Bone marrow (tissue), 2 donors: Measurements from ENCODE around the gene CEP72.
A peak's percentile ranks its signal among the peaks of the same experiment; 100 is the strongest.
"Not testable (repeated sequence)": the region's sequence is repeated elsewhere in the genome, so short reads cannot be mapped to it uniquely, and the experiment has no call there.

ENCODE experiments used
- DNase-seq, 2 donors: peaks; one replicate each; lab custom pipeline; 2025; lab: John Stamatoyannopoulos, UW

Gene CEP72

DNA sequence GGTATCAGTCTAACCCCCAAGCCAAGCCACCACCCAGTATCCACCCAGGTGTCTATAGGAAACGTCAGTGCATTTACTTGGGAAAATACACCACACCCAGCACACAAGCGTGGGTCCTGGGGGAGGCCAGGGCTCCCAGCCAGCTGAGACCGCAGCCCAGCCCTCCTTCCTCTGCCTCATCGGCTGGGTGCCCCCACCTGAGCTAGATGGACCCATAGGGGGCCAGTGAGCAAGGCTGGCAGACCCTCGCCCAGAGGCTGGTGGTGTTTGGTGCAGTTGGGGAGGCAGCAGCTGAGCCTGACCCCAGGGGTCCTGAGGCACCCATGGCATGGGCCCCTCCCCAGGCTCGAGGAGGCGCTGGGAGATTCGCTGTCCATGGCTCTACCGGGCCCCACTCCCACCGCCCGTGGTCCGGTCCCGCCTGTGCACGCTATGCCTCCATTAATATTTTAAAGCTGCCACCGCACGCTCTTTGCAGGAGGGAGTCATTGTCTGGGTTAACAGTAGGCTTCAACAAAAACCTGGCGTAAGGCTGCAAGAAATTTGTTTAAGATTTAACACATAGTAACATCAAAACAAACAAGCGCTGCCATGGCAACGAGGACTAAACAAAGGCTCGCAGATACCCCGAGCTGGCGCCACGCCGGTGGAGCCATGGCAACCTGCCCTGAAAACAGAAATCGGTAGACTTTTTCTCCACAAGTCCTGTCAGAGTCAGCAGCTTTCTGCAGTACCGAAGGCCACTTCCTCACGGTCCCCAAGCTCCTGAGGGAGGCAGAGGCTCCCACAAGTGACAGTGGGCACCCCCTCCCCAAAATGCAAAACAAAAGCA lies 60.4 kb downstream of the CEP72 start:
- DNase-seq, result peak; percentile 20 to 22

DNA sequence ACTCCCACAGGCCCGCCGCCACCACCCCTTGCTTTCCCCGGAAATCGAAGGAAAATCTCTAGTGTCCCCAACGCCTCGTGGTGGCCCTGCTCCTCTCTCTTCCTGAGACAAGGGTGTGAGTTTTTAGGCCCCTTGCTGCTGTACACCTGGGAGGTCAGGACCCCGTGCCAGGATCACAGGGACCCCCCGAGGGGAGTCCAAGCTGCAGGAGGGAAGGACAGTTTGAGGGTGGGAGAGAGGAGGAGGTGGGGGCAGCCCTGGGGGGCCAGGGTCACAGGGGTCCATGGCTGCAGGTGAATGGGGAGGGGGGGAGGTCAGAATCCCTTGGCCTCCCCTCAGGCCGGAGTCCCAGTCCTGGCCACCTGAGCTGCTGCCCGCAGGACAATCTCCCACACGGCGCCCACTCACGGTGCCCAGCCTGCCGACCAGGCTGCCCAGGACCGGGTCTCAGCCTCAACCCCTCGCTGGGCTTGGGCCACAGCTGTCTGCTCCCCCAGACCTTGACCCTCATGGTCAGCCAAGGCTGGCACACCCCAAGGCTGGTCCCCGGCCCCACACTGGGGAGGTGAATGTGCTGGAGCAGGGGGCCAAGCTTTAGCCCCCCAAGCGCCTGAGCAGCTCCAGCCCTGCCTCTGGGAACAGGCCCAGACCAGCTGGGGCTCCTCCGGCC lies 61.2 kb downstream of the CEP72 start:
- no peak for DNase-seq

DNA sequence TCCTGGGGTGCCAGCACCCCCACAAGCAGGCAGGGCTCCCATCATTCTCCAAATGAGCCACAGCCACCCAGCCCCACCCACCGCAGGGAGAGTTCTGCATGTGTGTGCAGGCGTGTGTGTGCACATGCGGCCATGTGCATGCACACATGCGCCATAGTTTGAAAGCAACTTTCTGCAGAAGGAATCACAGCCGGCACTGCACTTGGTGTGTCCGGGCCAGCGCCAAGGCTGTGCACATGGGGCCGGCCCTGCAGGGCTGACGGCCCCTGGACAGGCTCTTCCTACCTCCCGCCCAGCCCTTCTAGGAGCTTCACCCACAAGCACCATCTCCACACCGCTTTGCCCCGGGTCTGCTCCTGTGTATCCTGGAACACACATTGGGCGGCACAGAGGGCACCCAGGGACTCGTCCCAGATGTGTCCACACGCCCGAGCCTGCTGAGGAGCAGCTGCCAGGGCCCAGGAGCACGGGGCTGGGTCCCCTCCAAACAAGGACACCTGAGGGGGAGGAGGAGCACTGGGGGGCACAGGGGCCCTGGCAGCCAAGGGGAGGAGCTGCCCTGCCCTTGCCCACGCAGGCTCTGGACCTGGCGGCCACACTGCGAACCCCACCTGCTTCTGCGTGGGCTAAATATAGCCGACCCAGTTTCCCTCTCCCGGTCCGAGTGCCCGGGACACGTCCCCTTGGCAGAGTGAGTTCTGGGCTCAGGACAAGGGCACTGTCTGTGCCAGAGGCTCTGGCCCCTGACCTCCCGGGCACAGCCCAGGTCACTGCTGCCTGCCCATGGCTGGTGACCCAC lies 61.9 kb downstream of the CEP72 start:
- no peak for DNase-seq

DNA sequence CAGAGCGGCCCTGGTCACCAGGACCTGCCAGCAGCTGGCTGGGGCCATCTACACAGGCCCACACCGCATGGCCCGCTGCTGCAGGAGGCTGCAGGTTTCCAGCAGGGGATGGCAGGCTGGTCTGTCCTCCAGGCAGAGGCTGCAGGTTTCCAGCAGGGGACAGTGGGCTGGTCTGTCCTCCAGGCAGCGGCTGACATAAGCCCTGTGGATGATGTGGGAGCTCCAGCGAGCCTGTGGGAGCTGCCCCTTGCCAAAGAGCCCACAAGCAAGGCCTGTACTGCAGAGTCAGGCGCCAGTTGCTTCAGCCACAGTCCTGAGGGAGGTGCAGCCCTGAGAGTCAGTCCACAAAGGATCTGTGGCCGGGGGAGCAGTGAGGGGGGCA lies 62.5 kb downstream of the CEP72 start:
- DNase-seq, result no peak

DNA sequence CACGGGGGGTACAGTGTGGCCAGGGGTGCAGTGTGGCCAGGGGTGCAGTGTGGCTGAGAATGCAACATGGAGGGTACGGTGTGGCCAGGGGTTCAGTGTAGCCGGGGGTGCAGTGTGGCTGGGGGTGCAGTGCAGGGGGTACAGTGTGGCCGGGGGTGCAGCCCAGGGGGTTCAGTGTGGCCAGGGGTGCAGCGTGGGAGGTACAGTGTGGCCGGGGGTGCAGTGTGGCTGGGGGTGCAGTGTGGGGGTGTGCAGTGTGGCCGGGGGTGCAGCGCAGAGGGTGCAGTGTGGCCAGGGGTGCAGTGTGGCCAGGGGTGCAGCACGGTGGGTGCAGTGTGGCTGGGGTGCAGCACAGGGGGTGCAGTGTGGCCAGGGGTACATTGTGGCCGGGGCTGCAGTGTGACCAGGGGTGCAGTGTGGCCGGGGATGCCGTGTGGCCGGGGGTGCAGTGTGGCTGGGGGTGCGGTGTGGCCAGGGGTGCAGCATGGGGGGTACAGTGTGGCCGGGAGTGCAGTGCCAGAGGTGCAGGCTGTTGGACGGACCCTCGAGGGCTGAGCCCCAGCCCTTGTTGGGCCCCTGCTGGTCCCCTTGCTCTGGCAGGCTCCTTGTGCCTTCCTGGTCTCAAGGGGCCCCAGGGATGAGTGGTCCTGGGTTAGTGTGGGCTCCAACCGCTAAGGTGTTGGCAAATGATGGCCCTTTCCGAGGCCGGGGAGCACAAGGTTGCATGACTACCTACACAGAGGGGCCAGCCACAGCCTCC lies 63.2 kb downstream of the CEP72 start:
- no peak for DNase-seq

DNA sequence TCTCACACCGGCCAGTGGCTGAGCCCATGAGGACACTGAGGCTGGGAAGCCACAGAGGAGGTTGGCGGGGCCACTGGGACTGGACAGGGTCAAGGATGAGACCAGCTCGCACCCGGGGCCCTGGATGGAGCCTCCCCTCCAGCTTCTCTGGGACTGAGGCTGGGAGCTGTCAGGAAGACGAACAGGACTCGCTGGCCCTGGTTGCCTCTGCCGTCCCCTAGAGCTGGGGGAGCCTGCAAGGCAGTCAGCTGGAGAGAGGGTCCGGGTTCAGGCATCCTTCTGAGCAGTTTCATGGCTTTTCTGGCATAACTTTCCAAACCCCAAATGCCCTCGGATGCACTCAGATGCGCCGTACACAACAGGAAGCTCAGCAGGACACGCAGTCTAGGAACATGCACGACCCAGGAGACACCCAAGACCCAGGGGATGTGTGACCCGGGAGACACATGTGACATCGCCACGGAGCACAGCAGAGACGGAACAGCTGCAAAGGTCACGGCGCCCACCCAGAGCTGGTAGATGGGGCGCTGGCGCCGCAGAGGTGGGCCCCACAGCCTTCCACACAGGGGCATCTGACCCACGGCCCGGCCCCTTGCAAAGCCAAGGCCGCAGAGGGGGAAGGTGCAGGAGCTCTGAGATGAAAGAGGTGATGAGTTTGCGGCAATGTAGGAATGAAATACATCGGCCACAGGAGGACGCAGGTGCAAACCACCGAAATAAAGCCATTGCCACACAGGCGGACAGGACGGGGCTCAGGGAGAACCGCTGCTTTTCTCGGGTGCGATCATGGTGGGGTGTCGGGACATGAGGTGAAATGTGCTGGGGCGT lies 63.9 kb downstream of the CEP72 start:
- no peak for DNase-seq

DNA sequence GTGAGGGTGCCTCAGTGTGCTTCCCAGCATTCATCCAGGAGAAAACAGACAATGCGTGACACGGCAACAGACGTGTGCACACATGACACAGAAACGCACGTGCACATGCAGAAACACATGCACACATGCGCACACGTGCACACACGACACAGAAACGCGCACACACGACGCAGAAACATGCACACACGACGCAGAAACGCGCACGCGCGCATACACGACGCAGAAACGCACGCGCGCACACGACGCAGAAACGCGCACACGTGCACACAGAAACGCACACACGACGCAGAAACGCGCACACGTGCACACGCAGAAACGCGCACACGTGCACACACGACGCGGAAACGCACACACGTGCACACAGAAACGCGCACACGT lies 64.5 kb downstream of the CEP72 start:
- DNase-seq, result no peak

DNA sequence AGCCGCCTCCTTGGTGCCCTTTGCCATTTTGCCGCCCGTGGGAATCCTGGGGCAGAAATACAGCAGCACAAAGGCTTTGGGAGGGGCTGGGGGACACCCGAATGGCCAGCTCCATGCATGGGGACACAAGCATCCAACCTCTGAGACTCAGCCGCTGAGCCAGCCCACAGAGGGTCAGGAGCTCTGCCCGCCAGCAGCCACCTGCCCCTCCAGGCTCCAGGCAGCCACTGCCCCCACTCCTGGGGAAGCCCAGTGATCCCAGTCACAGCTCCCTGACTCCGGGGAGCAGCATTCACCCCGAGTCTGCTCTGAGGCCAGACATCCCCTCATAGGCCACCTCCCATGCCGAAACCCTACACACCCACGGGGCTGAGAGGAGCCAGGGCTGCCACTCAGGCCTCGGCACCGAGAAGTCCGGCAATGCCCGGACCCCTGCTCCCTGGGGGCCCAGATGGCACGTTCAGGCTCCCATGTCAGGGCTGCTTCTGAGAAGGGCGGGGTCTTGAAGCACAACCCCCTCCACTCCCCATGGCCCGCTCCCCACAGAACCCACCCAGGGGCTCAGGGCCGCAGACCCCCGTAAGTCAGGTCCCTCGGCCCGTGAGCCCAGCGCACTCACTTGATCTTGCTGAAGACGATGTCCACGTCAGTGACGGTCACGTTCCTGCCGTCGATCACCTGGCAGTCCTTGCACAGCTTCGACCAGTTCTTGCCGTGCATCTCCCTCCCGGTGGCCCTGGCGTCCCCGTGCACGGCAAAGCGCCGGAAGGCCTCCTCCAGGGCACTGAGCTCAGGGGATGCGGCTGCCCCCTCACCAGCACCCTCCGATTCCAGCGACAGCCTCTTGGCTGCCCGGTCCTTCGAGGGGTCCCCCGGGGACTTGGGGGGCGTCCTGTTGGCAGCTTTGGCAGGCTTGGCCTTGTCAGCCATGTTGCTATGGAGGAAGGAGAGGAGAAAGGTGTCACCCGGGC lies 65.3 kb downstream of the CEP72 start:
- DNase-seq, result no peak

DNA sequence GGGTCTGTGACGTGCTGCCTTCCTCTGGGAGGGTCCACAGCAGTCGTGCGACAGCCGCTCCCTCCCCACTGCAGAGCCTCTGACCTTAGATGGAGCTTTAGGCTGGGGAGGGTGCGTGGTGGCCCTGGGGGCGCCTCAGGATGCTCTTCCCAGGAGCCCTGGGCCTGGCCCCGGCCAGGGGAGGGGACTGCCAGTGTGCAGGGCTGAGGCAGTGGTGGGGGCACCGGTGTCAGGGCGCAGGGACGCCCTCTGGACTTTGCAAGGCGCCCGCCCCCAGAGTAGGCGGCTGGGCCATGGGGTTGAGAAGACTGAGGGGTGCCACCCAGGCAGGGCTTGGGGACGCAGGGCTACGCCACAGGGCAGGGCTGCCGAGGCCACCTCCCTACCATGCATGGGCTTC lies 66.4 kb downstream of the CEP72 start:
- not testable (repeated sequence) for DNase-seq

DNA sequence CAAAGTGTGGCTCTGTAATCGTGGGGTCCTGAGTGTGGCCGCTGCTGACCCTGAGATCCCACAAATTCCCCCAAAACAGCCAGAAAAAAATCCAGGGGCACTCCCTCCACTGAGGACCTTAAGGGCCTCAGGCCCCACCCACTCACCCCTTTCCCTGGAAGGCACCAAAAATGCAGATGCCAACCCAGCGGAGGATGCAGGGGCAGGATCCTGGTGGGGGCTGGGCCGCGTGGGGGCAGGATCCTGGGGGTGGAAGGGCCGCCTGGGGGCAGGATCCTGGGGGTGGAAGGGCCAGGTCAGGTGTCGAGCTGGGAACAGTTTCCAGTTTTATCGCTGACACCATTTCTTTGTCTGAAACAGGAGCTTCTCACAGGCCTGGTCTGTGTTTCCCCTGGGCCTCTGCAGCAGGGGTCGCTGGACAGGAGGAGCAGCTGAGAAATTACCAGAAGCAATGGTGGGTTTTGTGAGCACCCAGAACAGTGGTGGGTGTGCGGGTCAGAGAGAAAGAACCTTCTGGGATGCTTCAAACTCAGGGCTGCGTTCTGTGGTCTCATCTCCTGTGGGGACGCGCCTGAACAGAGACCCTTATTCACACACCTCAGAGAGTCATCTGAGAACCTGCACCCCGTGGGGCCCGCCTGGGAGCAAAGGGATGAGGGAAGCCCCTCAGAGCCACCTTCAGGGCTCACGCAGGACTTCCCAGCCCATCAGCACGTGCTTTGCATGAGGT lies 67.2 kb downstream of the CEP72 start:
- DNase-seq, result not testable (repeated sequence)

DNA sequence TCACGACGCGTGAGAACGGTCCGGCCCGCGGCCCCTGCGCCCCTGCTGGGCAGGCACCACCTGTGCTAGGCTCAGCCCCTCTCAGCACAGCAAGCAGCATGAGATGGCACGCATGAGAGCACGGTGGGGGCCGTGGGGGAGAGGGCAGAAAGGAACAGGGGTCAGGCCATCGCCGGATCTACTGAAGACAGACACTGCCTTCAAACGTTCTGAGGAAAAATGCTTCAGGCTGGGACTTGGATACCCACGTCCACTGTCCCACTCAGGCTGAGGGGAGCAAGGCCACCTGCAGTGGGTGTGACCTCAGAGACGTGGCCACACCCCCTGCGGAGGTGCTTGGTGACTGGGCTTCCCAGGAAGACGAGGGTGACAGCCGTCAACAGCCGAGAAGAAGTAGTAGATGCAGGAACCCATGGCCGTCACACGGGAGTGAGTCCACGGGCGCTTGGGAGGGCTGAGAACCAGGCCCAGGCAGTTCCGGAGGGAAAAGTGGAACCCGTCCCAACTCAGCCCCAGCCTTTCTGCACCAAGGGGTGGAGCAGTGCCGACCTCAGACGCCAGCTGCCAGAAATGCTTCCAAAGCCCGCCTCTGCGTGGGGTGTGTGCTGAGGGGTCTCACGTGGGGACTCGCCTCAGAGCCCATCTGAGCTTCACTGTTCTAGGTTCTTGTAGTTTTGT lies 68.1 kb downstream of the CEP72 start:
- not testable (repeated sequence) for DNase-seq

DNA sequence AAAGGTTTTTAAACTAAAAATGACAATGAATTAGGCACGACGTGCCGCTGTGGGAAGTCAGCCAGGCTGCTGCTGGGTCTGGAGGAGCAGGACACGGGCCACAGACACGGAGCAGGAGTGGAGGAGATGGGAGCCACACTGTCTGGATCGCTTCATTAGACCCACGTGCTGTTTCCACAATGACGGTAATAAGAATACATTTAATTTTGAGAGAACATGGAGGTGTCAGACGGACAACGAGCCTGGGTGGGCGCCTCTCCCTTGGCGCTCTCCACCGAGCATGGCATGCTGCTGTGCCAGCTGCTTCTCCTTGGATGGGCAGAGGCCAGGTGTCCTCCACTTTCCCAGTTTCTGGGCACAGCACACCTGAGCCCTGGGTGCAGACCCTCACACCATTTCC lies 68.7 kb downstream of the CEP72 start:
- not testable (repeated sequence) for DNase-seq

DNA sequence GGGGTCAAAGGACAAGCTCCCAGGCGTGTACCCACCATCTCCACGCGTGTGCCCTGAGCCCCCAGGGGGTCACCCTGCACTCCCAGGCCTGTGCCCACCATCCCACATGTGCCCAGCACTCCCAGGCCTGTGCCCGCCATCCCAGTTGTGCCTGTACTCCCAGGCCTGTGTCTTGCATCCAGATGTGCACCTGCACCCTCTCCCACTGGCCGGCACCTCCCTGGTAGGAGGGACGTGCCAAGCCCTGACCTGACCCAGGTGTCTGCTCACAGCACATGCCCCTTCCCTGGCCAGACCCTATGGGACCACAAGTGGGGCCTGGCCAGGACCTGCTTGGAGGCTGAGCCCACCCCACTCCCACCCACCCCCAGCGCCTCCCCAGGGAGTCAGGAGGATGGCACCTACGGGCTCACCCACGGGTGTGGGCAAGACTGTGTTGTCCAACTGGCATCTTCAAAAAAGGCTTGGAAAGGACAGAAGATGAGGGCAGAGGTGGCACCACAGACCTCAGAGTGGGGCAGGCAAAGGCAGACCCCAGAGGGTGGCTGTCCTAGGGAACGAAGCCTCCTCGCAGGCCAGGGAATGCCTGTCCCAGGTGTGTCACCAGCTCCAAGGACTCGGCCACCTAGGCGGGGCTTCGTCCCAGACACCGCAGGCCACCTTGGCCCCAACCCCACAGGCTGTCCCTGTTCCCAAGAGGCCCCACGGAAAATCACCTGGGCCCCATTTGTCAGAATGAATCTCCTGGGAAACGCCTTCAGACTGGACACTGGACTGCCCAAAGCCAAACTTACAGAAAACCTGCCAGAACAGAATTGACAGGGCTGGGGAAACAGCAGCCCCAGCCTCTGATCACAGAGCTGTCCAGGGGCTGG lies 69.4 kb downstream of the CEP72 start:
- not testable (repeated sequence) for DNase-seq

DNA sequence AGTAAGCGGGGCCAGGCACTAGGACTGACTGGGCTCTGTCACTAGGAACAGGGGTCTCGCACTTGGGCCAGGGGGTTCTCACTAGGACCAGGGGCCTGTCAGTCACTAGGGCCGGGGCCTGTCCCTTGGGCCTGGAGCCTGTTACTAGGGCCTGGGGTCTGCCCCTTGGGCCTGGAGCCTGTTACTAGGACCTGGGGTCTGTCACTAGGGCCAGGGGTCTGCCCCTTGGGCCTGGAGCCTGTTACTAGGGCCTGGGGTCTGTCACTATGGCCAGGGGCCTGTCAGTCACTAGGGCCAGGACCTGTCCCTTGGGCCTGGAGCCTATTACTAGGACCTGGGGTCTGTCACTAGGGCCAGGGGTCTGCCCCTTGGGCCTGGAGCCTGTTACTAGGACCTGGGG lies 70.1 kb downstream of the CEP72 start:
- not testable (repeated sequence) for DNase-seq

DNA sequence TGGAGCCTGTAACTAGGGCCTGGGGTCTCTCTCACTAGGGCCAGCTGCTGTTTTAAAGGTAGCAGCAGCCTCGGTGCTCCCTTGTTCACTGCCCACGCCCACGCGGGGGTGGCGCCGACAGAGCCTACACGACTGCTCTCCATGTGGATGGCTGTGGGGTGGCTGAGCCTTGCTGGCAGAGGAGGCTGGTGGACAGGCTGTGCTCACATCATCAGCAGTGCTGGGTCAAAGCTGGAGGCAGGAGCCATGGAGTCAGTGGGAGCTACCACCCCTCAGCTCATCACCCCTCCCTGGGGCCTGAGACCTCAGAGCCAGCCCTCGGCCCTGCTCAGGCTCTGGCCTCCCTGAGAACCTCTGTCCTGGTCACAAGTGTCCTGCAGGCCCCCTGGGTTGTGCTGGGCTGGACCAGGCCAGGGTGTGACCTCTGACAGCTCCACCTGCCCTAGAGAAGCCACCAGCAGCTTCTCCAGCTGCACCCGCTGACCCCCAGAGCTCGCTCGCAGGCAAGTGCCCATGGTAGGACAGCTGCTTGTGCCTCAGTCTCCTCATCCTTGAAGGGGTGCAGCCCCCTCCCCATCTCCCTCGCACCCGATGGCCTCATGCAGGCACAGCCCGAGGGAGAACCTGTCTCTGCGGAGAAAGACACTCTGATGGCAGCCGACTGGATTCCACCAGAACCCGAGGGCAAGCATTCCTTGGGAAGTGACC lies 70.7 kb downstream of the CEP72 start:
- not testable (repeated sequence) for DNase-seq

DNA sequence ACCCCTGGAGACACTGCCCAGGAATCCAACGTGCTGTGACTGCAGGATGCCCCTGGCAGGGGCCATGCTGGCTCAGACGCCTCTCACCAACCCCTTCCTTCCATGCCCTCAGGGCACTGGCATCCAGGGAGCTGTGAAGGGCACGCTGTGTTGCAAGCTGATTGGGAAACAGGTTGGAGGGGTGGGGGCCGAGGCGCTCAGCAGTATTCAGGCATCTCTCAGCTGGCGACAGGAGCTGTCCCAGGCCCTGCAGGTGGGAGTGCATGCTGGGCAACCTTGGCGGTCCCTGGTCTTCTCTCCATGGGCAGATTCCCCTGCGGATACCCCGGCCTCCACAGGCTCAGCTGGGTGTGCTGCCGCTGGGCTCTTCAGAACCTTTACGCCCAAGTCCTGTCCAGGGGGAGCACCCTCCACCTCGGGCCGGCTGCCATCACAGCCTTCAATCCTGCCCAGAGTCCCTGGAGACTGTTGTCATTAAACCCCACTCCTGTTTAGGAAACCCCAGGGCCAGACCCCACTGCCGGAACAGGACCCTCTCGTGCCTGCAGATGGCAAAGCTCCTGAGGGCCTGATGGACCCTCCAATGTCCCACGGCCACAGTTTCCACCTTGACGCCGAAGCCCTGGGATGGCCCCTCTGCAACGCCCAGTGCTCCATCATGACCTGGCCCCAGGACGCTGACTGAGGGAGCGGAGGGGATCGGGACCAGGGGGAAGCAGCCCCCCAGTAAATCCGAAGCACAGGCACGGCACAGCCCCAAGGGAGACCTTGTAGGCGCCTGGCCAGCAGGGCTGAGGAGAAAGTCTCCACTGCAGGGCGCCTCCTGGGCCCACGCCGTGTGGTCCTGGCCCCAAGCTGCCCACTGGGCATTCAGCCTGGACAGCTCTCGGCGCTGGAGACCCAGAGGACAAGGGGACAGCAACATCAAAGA lies 71.7 kb downstream of the CEP72 start:
- no peak for DNase-seq
